ENCODE results near the gene UBA52.

DNA sequence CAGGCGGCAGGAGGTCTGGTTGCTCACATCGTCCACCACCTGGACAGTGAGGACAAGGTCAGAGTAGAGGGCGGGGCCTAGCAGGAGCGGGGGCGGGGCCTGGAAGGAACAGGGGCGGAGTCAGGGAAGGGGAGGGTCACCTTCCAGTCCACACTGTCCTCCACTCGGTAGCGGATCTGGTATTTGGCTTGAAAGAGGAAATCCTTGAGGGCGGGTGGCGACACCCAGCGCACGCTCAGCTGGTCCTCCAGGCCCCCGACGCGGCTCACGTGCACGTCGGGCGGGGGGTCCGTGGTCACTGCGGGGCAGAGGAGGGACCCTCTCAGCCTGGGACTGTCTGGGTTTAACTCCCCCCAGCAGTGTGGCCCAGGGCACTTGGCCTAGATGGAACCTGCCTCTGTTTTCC is 25.1 kb downstream of the UBA52 start:
- TF ChIP-seq CTCF (IDR thresholded peaks at IDR 0.05 in 4 of 5, conservative IDR thresholded peaks at IDR 0.05 in 1 of 5), result no peak
- no peak for TF ChIP-seq POLR2A (IDR thresholded peaks at IDR 0.05)

Data from gastrocnemius medialis (tissue), 4 donors.